RWPE2 (cell line): Measurements from ENCODE around the gene PCNX4.

Experiments used
- ATAC-seq: fragments of 200-7000 bp; cut with Tn5 transposase; 3 replicates; pipeline ENCODE4 v1.9.1; 2021; ENCODE audit warnings: low read depth
- DNase-seq: peaks from one replicate; pipeline ENCODE4 v3.0.0-alpha.2; 2020; ENCODE audit warnings: low spot score
- H3K27ac ChIP-seq: fragments of 450-650 bp; 2 replicates; pipeline ENCODE4 v1.5.1; 2017; ENCODE audit warnings: mild to moderate bottlenecking; ENCODE audit not compliant: poor library complexity, severe bottlenecking
- H3K27me3 ChIP-seq: fragments of 250-450 bp; sonication (Bioruptor Pico); 2 replicates; pipeline ENCODE4 v1.5.1; 2021; ENCODE audit warnings: mild to moderate bottlenecking, moderate library complexity; ENCODE audit not compliant: insufficient read depth, poor library complexity, severe bottlenecking
- H3K36me3 ChIP-seq: fragments of 250-450 bp; sonication (Bioruptor Pico); 2 replicates; pipeline ENCODE4 v1.5.1; 2020; ENCODE audit warnings: low read depth, mild to moderate bottlenecking, moderate library complexity
- H3K4me1 ChIP-seq: fragments of 250-450 bp; sonication (Bioruptor Pico); 2 replicates; pipeline ENCODE4 v1.5.1; 2021; ENCODE audit warnings: mild to moderate bottlenecking, moderate library complexity; ENCODE audit not compliant: insufficient read depth, poor library complexity, severe bottlenecking
- H3K4me3 ChIP-seq: fragments of 250-450 bp; sonication (Bioruptor Pico); 2 replicates; pipeline ENCODE4 v1.5.1; 2021; ENCODE audit warnings: mild to moderate bottlenecking, moderate library complexity; ENCODE audit not compliant: severe bottlenecking
- H3K9me3 ChIP-seq: fragments of 250-450 bp; sonication (Bioruptor Pico); 2 replicates; pipeline ENCODE4 v1.5.1; 2021; ENCODE audit warnings: mild to moderate bottlenecking, moderate library complexity; ENCODE audit not compliant: severe bottlenecking
- CTCF ChIP-seq: fragments of 450-650 bp; IDR thresholded peaks from one replicate; pipeline ENCODE4 v1.5.1; 2017; ENCODE audit warnings: mild to moderate bottlenecking, moderate library complexity; ENCODE audit not compliant: poor library complexity, severe bottlenecking

The PCNX4 gene

GRCh38 chr14:60151715-60152114 is 60.0 kb downstream of the PCNX4 start:
- ATAC-seq (peak; percentile 100), DNase-seq (peak; percentile 94)
- H3K27ac ChIP-seq = peak overlapping the region; percentile 87
- TF ChIP-seq CTCF = no peak
- no peak overlapping the region for H3K4me3 ChIP-seq
- H3K27me3 ChIP-seq = no peaks in the 10 kb centered on the region
- peaks cover 88% of the 10 kb centered on the region for H3K36me3 ChIP-seq
- H3K9me3 ChIP-seq = no peaks in the 10 kb centered on the region
- peaks cover 18% of the 10 kb centered on the region for H3K4me1 ChIP-seq

- peaks cover 65% of the 10 kb centered on the region for H3K36me3 ChIP-seq
- no peak for DNase-seq
- H3K27ac ChIP-seq = no peak overlapping the region
- no peak overlapping the region for H3K4me3 ChIP-seq
- no peaks in the 10 kb centered on the region for H3K27me3 ChIP-seq
- H3K4me1 ChIP-seq = peaks cover 18% of the 10 kb centered on the region
- ATAC-seq = no peak
- no peak for TF ChIP-seq CTCF
- H3K9me3 ChIP-seq = no peaks in the 10 kb centered on the region
Observed at GRCh38 chr14:60153991-60154390, 62.3 kb downstream of the PCNX4 start.

- no peak for ATAC-seq
Observed at GRCh38 chr14:60154671-60155070, 62.9 kb downstream of the PCNX4 start.

GRCh38 chr14:60160422-60160821 is 68.7 kb downstream of the PCNX4 start:
- ATAC-seq = no peak
- Histone ChIP-seq H3K9me3 (no peaks in the 10 kb centered on the region), H3K4me1 (peaks cover 14% of the 10 kb centered on the region), H3K4me3 (no peak overlapping the region), H3K27ac (peak overlapping the region; percentile 28), H3K27me3 (no peaks in the 10 kb centered on the region), H3K36me3 (peaks cover 22% of the 10 kb centered on the region)
- no peak for DNase-seq
- TF ChIP-seq CTCF = no peak

More at GRCh38 chr14:60154671-60155070, 62.9 kb downstream of the PCNX4 start:
- Histone ChIP-seq H3K9me3 (no peaks in the 10 kb centered on the region), H3K27me3 (no peaks in the 10 kb centered on the region), H3K4me1 (peaks cover 18% of the 10 kb centered on the region), H3K4me3 (no peak overlapping the region), H3K27ac (no peak overlapping the region), H3K36me3 (peaks cover 58% of the 10 kb centered on the region)
- DNase-seq = no peak
- no peak for TF ChIP-seq CTCF

GRCh38 chr14:60161196-60162107 is 69.7 kb downstream of the PCNX4 start:
- Histone ChIP-seq H3K9me3 (no peaks in the 10 kb centered on the region), H3K27me3 (no peaks in the 10 kb centered on the region), H3K27ac (peak overlapping the region; percentile 28), H3K4me1 (peaks cover 18% of the 10 kb centered on the region), H3K36me3 (peaks cover 16% of the 10 kb centered on the region; the same call in 1 of the 2 replicates), H3K4me3 (no peak overlapping the region)
- ATAC-seq = no peak
- TF ChIP-seq CTCF = no peak
- DNase-seq = no peak
